ENCODE data around the gene SFT2D1. TPM values are rescaled to one million over a fixed set of nuclear protein-coding genes. Genes with fewer than 3 reads are reported as not detected.
"Not testable (repeated sequence)": the region's sequence is repeated elsewhere in the genome, so short reads cannot be mapped to it uniquely, and the experiment has no call there.

SFT2D1 gene
- total RNA-seq, 3 donors from 2014 or later = 58.7 to 65.4 (median 60.7) TPM

GRCh38 chr6:166377721-166378120 is 35.4 kb upstream of the SFT2D1 start:
- Mint-ChIP-seq H3K9me3 (no peaks in the 10 kb centered on the region), H3K4me3 (no peak overlapping the region), H3K4me1 (ENCODE audit: low read depth) (peaks cover 5% of the 10 kb centered on the region), H3K27me3 (ENCODE audit: low read depth) (no peaks in the 10 kb centered on the region), H3K36me3 (ENCODE audit: insufficient read depth) (peaks cover 3% of the 10 kb centered on the region)
- DNase-seq (no peak), ATAC-seq (no peak)

GRCh38 chr6:166375013-166375412 is 32.7 kb upstream of the SFT2D1 start:
- peaks cover 4% of the 10 kb centered on the region for H3K36me3 Mint-ChIP-seq (ENCODE audit: insufficient read depth)
- no peak for DNase-seq
- no peak for ATAC-seq
- no peaks in the 10 kb centered on the region for H3K4me1 Mint-ChIP-seq (ENCODE audit: low read depth)
- H3K9me3 Mint-ChIP-seq = no peaks in the 10 kb centered on the region
- H3K27me3 Mint-ChIP-seq (ENCODE audit: low read depth) = no peaks in the 10 kb centered on the region
- H3K4me3 Mint-ChIP-seq = no peak overlapping the region

- Mint-ChIP-seq H3K9me3 (no peaks in the 10 kb centered on the region), H3K4me3 (no peak overlapping the region), H3K27me3 (ENCODE audit: low read depth) (no peaks in the 10 kb centered on the region), H3K36me3 (ENCODE audit: insufficient read depth) (peaks cover 17% of the 10 kb centered on the region), H3K4me1 (ENCODE audit: low read depth) (no peaks in the 10 kb centered on the region)
- DNase-seq (no peak), ATAC-seq (no peak)
These were observed 28.1 kb upstream of the SFT2D1 start for GRCh38 chr6:166370489-166370888.

- no peak for ATAC-seq
- peaks cover 19% of the 10 kb centered on the region for H3K36me3 Mint-ChIP-seq (ENCODE audit: insufficient read depth)
These were observed 27.4 kb upstream of the SFT2D1 start for GRCh38 chr6:166369782-166370181.

GRCh38 chr6:166366921-166367320 is 24.6 kb upstream of the SFT2D1 start:
- Mint-ChIP-seq H3K36me3 (ENCODE audit: insufficient read depth) (peaks cover 31% of the 10 kb centered on the region), H3K4me1 (ENCODE audit: low read depth) (no peaks in the 10 kb centered on the region), H3K27me3 (ENCODE audit: low read depth) (no peaks in the 10 kb centered on the region)

More at GRCh38 chr6:166369782-166370181, 27.4 kb upstream of the SFT2D1 start:
- Mint-ChIP-seq H3K27me3 (ENCODE audit: low read depth) (no peaks in the 10 kb centered on the region), H3K9me3 (no peaks in the 10 kb centered on the region), H3K4me1 (ENCODE audit: low read depth) (no peaks in the 10 kb centered on the region), H3K4me3 (no peak overlapping the region)
- DNase-seq = no peak

GRCh38 chr6:166365806-166366205 is 23.5 kb upstream of the SFT2D1 start:
- no peak for ATAC-seq
- peaks cover 31% of the 10 kb centered on the region for H3K36me3 Mint-ChIP-seq (ENCODE audit: insufficient read depth)
- no peak for DNase-seq
- H3K27me3 Mint-ChIP-seq (ENCODE audit: low read depth) = no peaks in the 10 kb centered on the region
- no peak overlapping the region for H3K4me3 Mint-ChIP-seq
- no peaks in the 10 kb centered on the region for H3K9me3 Mint-ChIP-seq
- no peaks in the 10 kb centered on the region for H3K4me1 Mint-ChIP-seq (ENCODE audit: low read depth)

More at GRCh38 chr6:166366921-166367320, 24.6 kb upstream of the SFT2D1 start:
- no peak overlapping the region for H3K4me3 Mint-ChIP-seq
- ATAC-seq (no peak), DNase-seq (no peak)
- no peaks in the 10 kb centered on the region for H3K9me3 Mint-ChIP-seq

- ATAC-seq (no peak), DNase-seq (no peak)
- Mint-ChIP-seq H3K4me1 (ENCODE audit: low read depth) (no peaks in the 10 kb centered on the region), H3K4me3 (no peak overlapping the region), H3K27me3 (ENCODE audit: low read depth) (no peaks in the 10 kb centered on the region), H3K36me3 (ENCODE audit: insufficient read depth) (peaks cover 31% of the 10 kb centered on the region), H3K9me3 (no peaks in the 10 kb centered on the region)
These were observed 22.9 kb upstream of the SFT2D1 start for GRCh38 chr6:166365221-166365620.

- H3K27me3 Mint-ChIP-seq (ENCODE audit: low read depth) = peaks cover 3% of the 10 kb centered on the region
- H3K4me1 Mint-ChIP-seq (ENCODE audit: low read depth) = no peaks in the 10 kb centered on the region
- H3K4me3 Mint-ChIP-seq = no peak overlapping the region
- peaks cover 26% of the 10 kb centered on the region for H3K36me3 Mint-ChIP-seq (ENCODE audit: insufficient read depth)
- ATAC-seq (no peak), DNase-seq (no peak)
- no peaks in the 10 kb centered on the region for H3K9me3 Mint-ChIP-seq
These were observed 22.1 kb upstream of the SFT2D1 start for GRCh38 chr6:166364456-166364855.

- H3K36me3 Mint-ChIP-seq (ENCODE audit: insufficient read depth) = peaks cover 22% of the 10 kb centered on the region
- not testable (repeated sequence) for H3K9me3 Mint-ChIP-seq; DNase-seq; H3K4me3 Mint-ChIP-seq; H3K4me1 Mint-ChIP-seq (ENCODE audit: low read depth); ATAC-seq; H3K27me3 Mint-ChIP-seq (ENCODE audit: low read depth)
These were observed 20.1 kb upstream of the SFT2D1 start for GRCh38 chr6:166362427-166362826.

GRCh38 chr6:166361077-166361429 is 18.7 kb upstream of the SFT2D1 start:
- ATAC-seq (no peak), DNase-seq (no peak)

GRCh38 chr6:166360243-166361076 is 18.1 kb upstream of the SFT2D1 start:
- Mint-ChIP-seq H3K4me1 (ENCODE audit: low read depth) (no peaks in the 10 kb centered on the region), H3K27me3 (ENCODE audit: low read depth) (peaks cover 16% of the 10 kb centered on the region), H3K4me3 (no peak overlapping the region), H3K36me3 (ENCODE audit: insufficient read depth) (peaks cover 16% of the 10 kb centered on the region), H3K9me3 (no peaks in the 10 kb centered on the region)
- DNase-seq (no peak), ATAC-seq (no peak)

More at GRCh38 chr6:166361077-166361429, 18.7 kb upstream of the SFT2D1 start:
- Mint-ChIP-seq H3K4me1 (ENCODE audit: low read depth) (no peaks in the 10 kb centered on the region), H3K27me3 (ENCODE audit: low read depth) (peaks cover 13% of the 10 kb centered on the region), H3K9me3 (no peaks in the 10 kb centered on the region), H3K36me3 (ENCODE audit: insufficient read depth) (peaks cover 22% of the 10 kb centered on the region), H3K4me3 (no peak overlapping the region)

GRCh38 chr6:166355552-166355951 is 13.2 kb upstream of the SFT2D1 start:
- ATAC-seq = no peak
- DNase-seq = no peak
- H3K9me3 Mint-ChIP-seq = peaks cover 10% of the 10 kb centered on the region
- no peak overlapping the region for H3K4me3 Mint-ChIP-seq
- peaks cover 22% of the 10 kb centered on the region for H3K27me3 Mint-ChIP-seq (ENCODE audit: low read depth)
- no peaks in the 10 kb centered on the region for H3K4me1 Mint-ChIP-seq (ENCODE audit: low read depth)
- H3K36me3 Mint-ChIP-seq (ENCODE audit: insufficient read depth) = no peaks in the 10 kb centered on the region

- Mint-ChIP-seq H3K36me3 (ENCODE audit: insufficient read depth) (no peaks in the 10 kb centered on the region), H3K4me3 (no peak overlapping the region), H3K27me3 (ENCODE audit: low read depth) (peaks cover 22% of the 10 kb centered on the region), H3K4me1 (ENCODE audit: low read depth) (no peaks in the 10 kb centered on the region), H3K9me3 (peaks cover 16% of the 10 kb centered on the region)
- ATAC-seq = no peak
- no peak for DNase-seq
These were observed 12.6 kb upstream of the SFT2D1 start for GRCh38 chr6:166354965-166355364.

GRCh38 chr6:166354143-166354542 is 11.8 kb upstream of the SFT2D1 start:
- Mint-ChIP-seq H3K4me3 (no peak overlapping the region), H3K27me3 (ENCODE audit: low read depth) (peaks cover 17% of the 10 kb centered on the region), H3K9me3 (peaks cover 24% of the 10 kb centered on the region), H3K36me3 (ENCODE audit: insufficient read depth) (no peaks in the 10 kb centered on the region), H3K4me1 (ENCODE audit: low read depth) (no peaks in the 10 kb centered on the region)
- DNase-seq = no peak
- no peak for ATAC-seq

- no peak for ATAC-seq
- no peaks in the 10 kb centered on the region for H3K4me1 Mint-ChIP-seq (ENCODE audit: low read depth)
- no peak overlapping the region for H3K4me3 Mint-ChIP-seq
- DNase-seq = no peak
- H3K27me3 Mint-ChIP-seq (ENCODE audit: low read depth) = peaks cover 15% of the 10 kb centered on the region
- H3K36me3 Mint-ChIP-seq (ENCODE audit: insufficient read depth) = no peaks in the 10 kb centered on the region
- H3K9me3 Mint-ChIP-seq = peaks cover 25% of the 10 kb centered on the region
These were observed 11.2 kb upstream of the SFT2D1 start for GRCh38 chr6:166353507-166353906.

All from activated T-cell treated with anti-CD3 and anti-CD28 coated beads, Interleukin-2, amount 50 U/mL, for 4 hours (primary cell).